Activated T-cell treated with anti-CD3 and anti-CD28 coated beads, Interleukin-2, amount 50 U/mL, for 4 hours (primary cell): Measurements from ENCODE around the gene PHYH. TPM values are rescaled to one million over a fixed set of nuclear protein-coding genes. Genes with fewer than 3 reads are reported as not detected.
"Not testable (repeated sequence)": the region's sequence is repeated elsewhere in the genome, so short reads cannot be mapped to it uniquely, and the experiment has no call there.

Experiments
- ATAC-seq, 2 donors: fragments of 200-7000 bp; cut with Tn5 transposase; one replicate each; pipeline ENCODE4 v1.10.0; 2021
- DNase-seq: peaks from one replicate; pipeline ENCODE4 v3.0.0-alpha.2; 2020
- H3K27me3 Mint-ChIP-seq: one replicate; pipeline ENCODE4 v1.8.0; 2021; ENCODE audit warnings: low read depth, mixed read lengths
- H3K36me3 Mint-ChIP-seq: one replicate; pipeline ENCODE4 v1.8.0; 2022; ENCODE audit warnings: mixed read lengths; ENCODE audit not compliant: insufficient read depth
- H3K4me1 Mint-ChIP-seq: one replicate; pipeline ENCODE4 v1.8.0; 2021; ENCODE audit warnings: low read depth, mixed read lengths
- H3K4me3 Mint-ChIP-seq: one replicate; pipeline ENCODE4 v1.8.0; 2021; ENCODE audit warnings: mild to moderate bottlenecking, moderate library complexity, mixed read lengths
- H3K9me3 Mint-ChIP-seq: one replicate; pipeline ENCODE4 v1.8.0; 2021; ENCODE audit warnings: mixed read lengths
- total RNA-seq, 3 donors: library from RNA; stranded (reverse); gene quantifications; one replicate each; pipeline ENCODE4 v1.2.1, GENCODE V29; 2021

The PHYH gene
- total RNA-seq, 3 donors from 2014 or later = 5.9 to 7.5 (median 6.0) TPM

DNA sequence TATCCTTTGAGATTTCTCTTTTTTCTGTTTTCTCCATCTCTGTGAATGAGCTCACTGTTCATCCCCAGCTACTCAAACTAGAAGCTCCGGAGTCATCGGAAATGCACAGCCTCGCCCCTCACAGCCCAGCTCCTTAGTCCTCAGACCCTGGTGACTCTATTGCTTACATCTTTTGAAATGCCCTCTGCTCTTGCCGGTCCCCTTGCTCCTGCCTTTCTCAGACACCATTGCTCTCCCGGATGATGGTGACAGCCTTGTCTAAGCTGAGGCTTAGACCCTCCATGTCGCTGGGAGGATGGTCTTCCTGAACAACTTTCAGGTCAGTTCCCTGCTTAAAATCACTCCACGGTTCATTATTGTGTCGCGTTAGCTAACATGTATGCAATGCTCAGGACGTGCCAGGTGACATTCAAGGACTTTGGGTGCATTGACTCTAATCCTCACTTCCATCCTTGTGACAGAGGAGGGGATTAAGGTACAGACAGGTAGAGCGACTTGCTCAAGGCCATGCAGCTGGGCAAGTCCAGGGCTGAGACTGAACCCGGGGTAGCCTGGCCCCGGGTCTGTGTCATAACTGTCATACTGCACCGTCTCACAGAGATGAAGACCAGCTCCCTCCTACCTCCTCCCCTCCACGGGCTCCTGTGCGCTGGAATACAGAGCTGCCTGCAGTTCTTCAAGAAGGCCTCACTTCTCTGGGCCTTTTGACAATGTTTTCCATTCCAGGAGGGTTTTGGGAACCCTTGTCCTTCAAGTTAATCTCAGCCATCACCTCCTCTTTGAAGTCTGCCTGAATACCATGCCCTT lies 61.4 kb downstream of the PHYH start:
- H3K9me3 Mint-ChIP-seq = no peaks in the 10 kb centered on the region
- ATAC-seq (no peak), DNase-seq (no peak)
- no peaks in the 10 kb centered on the region for H3K4me1 Mint-ChIP-seq
- H3K36me3 Mint-ChIP-seq = no peaks in the 10 kb centered on the region
- no peak overlapping the region for H3K4me3 Mint-ChIP-seq
- H3K27me3 Mint-ChIP-seq = peaks cover 3% of the 10 kb centered on the region

DNA sequence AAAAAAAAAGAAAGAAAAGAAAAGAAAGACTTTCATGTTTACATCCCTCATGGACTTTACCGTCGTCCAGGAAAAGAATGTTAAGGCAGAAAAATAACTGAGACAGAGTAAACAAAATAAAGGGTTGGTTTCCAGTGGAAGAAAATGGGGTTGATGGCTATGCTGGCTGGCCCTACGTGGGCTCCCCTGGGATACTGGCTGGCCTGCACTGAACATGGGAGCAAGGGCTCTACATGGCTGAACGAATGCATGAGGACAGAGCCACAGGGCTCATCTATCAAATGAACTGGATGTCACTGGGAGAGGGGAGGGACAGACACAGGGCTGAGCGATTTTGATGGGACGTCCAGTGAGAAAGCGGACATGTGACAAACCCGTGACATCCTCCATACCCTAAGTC lies 63.2 kb downstream of the PHYH start:
- H3K27me3 Mint-ChIP-seq = no peaks in the 10 kb centered on the region
- H3K4me3 Mint-ChIP-seq = no peak overlapping the region
- DNase-seq (no peak), ATAC-seq (no peak)
- no peaks in the 10 kb centered on the region for H3K36me3 Mint-ChIP-seq
- H3K4me1 Mint-ChIP-seq = no peaks in the 10 kb centered on the region
- no peaks in the 10 kb centered on the region for H3K9me3 Mint-ChIP-seq

DNA sequence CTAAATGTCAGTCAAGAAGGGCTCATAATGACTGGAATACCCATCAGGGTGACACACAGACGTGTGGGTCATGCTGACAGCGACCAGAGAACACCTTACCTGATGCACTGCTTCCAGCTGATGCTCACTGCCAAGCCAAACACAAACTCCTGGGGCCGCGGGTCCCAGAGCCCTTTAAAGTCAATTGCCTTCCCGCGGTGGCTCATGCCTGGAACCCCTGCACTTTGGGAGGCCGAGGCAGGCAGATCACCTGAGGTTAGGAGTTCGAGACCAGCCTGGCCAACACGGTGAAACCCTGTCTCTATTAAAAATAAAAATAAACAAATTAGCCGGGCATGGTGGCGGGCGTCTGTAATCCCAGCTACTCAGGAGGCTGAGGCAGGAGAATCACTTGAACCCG lies 65.1 kb downstream of the PHYH start:
- H3K27me3 Mint-ChIP-seq, DNase-seq, H3K36me3 Mint-ChIP-seq, H3K4me1 Mint-ChIP-seq, H3K9me3 Mint-ChIP-seq, ATAC-seq, H3K4me3 Mint-ChIP-seq: not testable (repeated sequence)

DNA sequence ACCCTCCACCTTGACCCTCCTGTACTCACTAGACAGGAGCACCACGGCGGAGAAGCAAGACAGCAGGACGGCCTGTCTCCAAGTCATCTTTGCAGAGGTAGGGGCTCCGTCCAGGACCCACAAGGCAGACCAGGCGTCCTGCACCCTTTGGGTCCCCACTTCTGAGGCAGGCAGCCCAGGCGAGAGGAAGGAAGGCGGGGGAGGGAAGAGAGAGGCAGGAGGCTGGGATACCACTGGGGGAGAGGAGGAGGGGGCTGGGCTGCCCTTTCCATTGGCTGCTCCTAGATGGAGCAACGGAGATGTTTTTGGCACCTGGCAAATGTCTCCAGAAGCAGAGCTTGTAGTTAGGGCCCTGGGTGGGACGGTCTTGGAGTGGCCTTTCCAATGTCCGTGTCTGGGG lies 65.7 kb downstream of the PHYH start, which contains the start of gene UCMA:
TSS of gene UCMA (minus strand) at position 203 of the 400 bp plus-strand sequence. CDS start at position 87, 116 bp downstream.
- no peaks in the 10 kb centered on the region for H3K36me3 Mint-ChIP-seq
- no peaks in the 10 kb centered on the region for H3K27me3 Mint-ChIP-seq
- no peak within 1 kb of the TSS for H3K4me3 Mint-ChIP-seq
- no peak for DNase-seq
- no peak for ATAC-seq
- no peaks in the 10 kb centered on the region for H3K9me3 Mint-ChIP-seq
- H3K4me1 Mint-ChIP-seq = no peaks in the 10 kb centered on the region

DNA sequence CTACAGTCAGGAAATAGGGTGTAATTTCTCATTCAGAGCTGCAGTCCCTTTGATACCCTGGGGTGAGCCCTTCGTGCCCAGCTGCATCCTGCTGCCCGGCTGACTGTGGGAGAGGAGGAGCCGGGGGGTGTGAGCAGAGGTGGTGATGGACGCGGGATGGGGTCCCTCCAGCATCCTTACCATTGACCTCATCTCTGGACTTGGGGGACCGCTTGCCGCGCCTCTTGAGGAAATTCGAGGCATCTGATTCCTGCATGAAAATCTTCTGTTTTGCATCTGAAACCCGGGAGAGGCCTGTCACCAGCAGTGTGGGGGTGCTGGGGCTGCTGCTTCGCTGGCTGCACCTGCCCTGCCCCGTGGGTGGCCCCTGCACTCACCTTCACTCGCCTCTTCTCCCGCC lies 66.5 kb downstream of the PHYH start:
- Mint-ChIP-seq H3K27me3 (no peaks in the 10 kb centered on the region), H3K9me3 (no peaks in the 10 kb centered on the region), H3K4me3 (no peak overlapping the region)

DNA sequence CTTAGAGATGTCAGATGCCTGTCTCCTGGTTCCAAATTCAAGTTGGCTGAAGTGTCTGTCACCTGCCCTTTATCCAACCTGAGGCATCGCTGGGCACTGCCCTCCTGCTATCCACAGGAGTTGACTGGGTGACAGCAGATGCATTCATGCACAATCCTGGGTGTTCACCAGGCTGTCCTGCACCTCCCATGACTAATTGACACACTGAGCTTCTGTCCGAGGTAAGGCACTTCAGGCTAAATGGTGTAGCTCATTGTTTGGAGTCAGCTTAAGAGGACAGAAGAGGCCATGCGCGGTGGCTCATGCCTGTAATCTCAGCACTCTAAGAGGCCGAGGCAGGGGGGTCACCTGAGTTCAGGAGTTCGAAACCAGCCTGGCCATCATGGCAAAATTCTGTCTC lies 68.1 kb downstream of the PHYH start:
- H3K4me3 Mint-ChIP-seq = no peak overlapping the region
- ATAC-seq = no peak
- H3K27me3 Mint-ChIP-seq = no peaks in the 10 kb centered on the region
- no peak for DNase-seq
- H3K4me1 Mint-ChIP-seq = no peaks in the 10 kb centered on the region
- H3K36me3 Mint-ChIP-seq = no peaks in the 10 kb centered on the region
- H3K9me3 Mint-ChIP-seq = no peaks in the 10 kb centered on the region

More for the DNA sequence above, 66.5 kb downstream of the PHYH start:
- no peaks in the 10 kb centered on the region for H3K36me3 Mint-ChIP-seq
- DNase-seq = no peak
- ATAC-seq = no peak
- no peaks in the 10 kb centered on the region for H3K4me1 Mint-ChIP-seq

DNA sequence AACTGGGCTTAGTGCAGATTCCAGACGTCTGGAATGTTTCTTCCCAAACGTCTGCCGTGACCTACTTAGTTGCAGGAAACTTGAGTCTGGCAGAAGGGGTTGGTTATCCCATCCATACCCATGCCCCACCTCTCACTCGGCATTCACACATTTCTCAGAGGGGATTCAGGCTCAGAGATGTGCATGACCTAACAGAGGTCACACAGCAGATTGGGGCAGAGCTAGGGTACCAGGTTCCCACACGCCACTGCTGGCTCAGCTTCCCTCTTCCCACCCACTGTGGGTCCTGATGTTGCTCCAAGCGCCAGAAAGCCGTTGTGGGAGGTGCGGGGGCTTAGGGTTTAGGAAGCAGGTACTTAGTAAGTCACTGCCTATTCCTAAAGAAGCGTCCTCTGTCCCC lies 68.7 kb downstream of the PHYH start:
- no peaks in the 10 kb centered on the region for H3K4me1 Mint-ChIP-seq
- H3K36me3 Mint-ChIP-seq = no peaks in the 10 kb centered on the region
- ATAC-seq (no peak), DNase-seq (no peak)
- H3K27me3 Mint-ChIP-seq = no peaks in the 10 kb centered on the region
- H3K9me3 Mint-ChIP-seq = no peaks in the 10 kb centered on the region
- no peak overlapping the region for H3K4me3 Mint-ChIP-seq

Other genes starting within 250 kb of the PHYH start
- gene OPTN, start 199.9 kb downstream of the PHYH start, total RNA-seq = 10 to 100 TPM; 14.6 to 29.0 (median 16.2) TPM
- 10 to 100 TPM; 39.3 to 66.9 (median 55.4) TPM for gene MCM10, start 138.5 kb downstream of the PHYH start, total RNA-seq
- gene UCMA, start 65.7 kb downstream of the PHYH start, total RNA-seq = not detected
- 10 to 100 TPM; 43.4 to 56.2 (median 48.5) TPM for gene SEPHS1, start 48.2 kb upstream of the PHYH start, total RNA-seq
- gene BEND7, start 228.9 kb upstream of the PHYH start, total RNA-seq = under 1 TPM in 1 of 3 donors, not detected in 2; 0.03 TPM